Measurements from ENCODE around the gene FOXM1. TPM values are rescaled to one million over a fixed set of nuclear protein-coding genes. Genes with fewer than 3 reads are reported as not detected.

Gene FOXM1
- total and polyA plus RNA-seq, 2 donors from 2014 or later = 1.3 TPM

- H3K4me3 ChIP-seq (ENCODE audit: low read length in 3 of 3) = no peak overlapping the region
- no peaks in the 10 kb centered on the region for H3K27me3 ChIP-seq (ENCODE audit: control insufficient read depth, insufficient read depth, low read length)
- H3K27ac ChIP-seq (ENCODE audit: low read depth in 2 of 2, low read length in 2 of 2) = peak overlapping the region in 1 of 2 donors; percentile 38
- no peak overlapping the region for H3K9ac ChIP-seq (ENCODE audit: low read length in 3 of 3)
- DNase-seq (peak; percentile 53 to 90 (median 72)), FAIRE-seq (no peak)
- no peak for TF ChIP-seq CTCF (IDR thresholded peaks at IDR 0.05; ENCODE audit: borderline replicate concordance, extremely low read depth, insufficient read depth)
- H3K4me1 ChIP-seq (ENCODE audit: control insufficient read depth in 2 of 3, insufficient read depth in 2 of 3, low read depth in 1 of 3, low read length in 3 of 3) = peaks cover 0 to 19% (median 8%) of the 10 kb centered on the region in 3 donors
- no peaks in the 10 kb centered on the region for H3K9me3 ChIP-seq (ENCODE audit: control insufficient read depth in 2 of 3, insufficient read depth in 1 of 3, low read length in 3 of 3)
- intact Hi-C loops (cut with DNase I) = no loop called here
- H3K36me3 ChIP-seq (ENCODE audit: control insufficient read depth in 2 of 3, insufficient read depth in 3 of 3, low read length in 3 of 3) = peaks cover 0 to 6% (median 0%) of the 10 kb centered on the region in 3 donors
Observed at GRCh38 chr12:2845280-2845679, 31.7 kb downstream of the FOXM1 start.

GRCh38 chr12:2844786-2845185 lies 32.2 kb downstream of the FOXM1 start:
- peak overlapping the region in 1 of 2 donors; percentile 33 for H3K27ac ChIP-seq (ENCODE audit: low read depth in 2 of 2, low read length in 2 of 2)
- H3K9ac ChIP-seq (ENCODE audit: low read length in 3 of 3) = no peak overlapping the region
- H3K36me3 ChIP-seq (ENCODE audit: control insufficient read depth in 2 of 3, insufficient read depth in 3 of 3, low read length in 3 of 3) = peaks cover 0 to 6% (median 0%) of the 10 kb centered on the region in 3 donors
- no peaks in the 10 kb centered on the region for H3K27me3 ChIP-seq (ENCODE audit: control insufficient read depth, insufficient read depth, low read length)
- DNase-seq (no peak), FAIRE-seq (no peak)
- intact Hi-C loops (cut with DNase I) = no loop called here
- H3K9me3 ChIP-seq (ENCODE audit: control insufficient read depth in 2 of 3, insufficient read depth in 1 of 3, low read length in 3 of 3) = no peaks in the 10 kb centered on the region
- TF ChIP-seq CTCF (IDR thresholded peaks at IDR 0.05; ENCODE audit: borderline replicate concordance, extremely low read depth, insufficient read depth) = no peak
- H3K4me1 ChIP-seq (ENCODE audit: control insufficient read depth in 2 of 3, insufficient read depth in 2 of 3, low read depth in 1 of 3, low read length in 3 of 3) = peaks cover 0 to 19% (median 6%) of the 10 kb centered on the region in 3 donors
- no peak overlapping the region for H3K4me3 ChIP-seq (ENCODE audit: low read length in 3 of 3)

GRCh38 chr12:2842948-2843347 lies 34.0 kb downstream of the FOXM1 start:
- Histone ChIP-seq H3K9me3 (ENCODE audit: control insufficient read depth in 2 of 3, insufficient read depth in 1 of 3, low read length in 3 of 3) (no peaks in the 10 kb centered on the region), H3K9ac (ENCODE audit: low read length in 3 of 3) (no peak overlapping the region), H3K27me3 (ENCODE audit: control insufficient read depth, insufficient read depth, low read length) (no peaks in the 10 kb centered on the region), H3K36me3 (ENCODE audit: control insufficient read depth in 2 of 3, insufficient read depth in 3 of 3, low read length in 3 of 3) (peaks cover 0 to 6% (median 0%) of the 10 kb centered on the region in 3 donors), H3K27ac (ENCODE audit: low read depth in 2 of 2, low read length in 2 of 2) (peak overlapping the region; percentile 20 to 32), H3K4me3 (ENCODE audit: low read length in 3 of 3) (no peak overlapping the region), H3K4me1 (ENCODE audit: control insufficient read depth in 2 of 3, insufficient read depth in 2 of 3, low read depth in 1 of 3, low read length in 3 of 3) (peaks cover 0 to 14% (median 0%) of the 10 kb centered on the region in 3 donors)
- FAIRE-seq (no peak), DNase-seq (no peak)
- intact Hi-C loops (cut with DNase I) = no loop called here
- no peak for TF ChIP-seq CTCF (IDR thresholded peaks at IDR 0.05; ENCODE audit: borderline replicate concordance, extremely low read depth, insufficient read depth)
